ENCODE results near the gene DMKN.

The DMKN gene

GRCh38 chr19:35522745-35523327, 9.4 kb upstream of the DMKN start:
- no peak for DNase-seq

DNA sequence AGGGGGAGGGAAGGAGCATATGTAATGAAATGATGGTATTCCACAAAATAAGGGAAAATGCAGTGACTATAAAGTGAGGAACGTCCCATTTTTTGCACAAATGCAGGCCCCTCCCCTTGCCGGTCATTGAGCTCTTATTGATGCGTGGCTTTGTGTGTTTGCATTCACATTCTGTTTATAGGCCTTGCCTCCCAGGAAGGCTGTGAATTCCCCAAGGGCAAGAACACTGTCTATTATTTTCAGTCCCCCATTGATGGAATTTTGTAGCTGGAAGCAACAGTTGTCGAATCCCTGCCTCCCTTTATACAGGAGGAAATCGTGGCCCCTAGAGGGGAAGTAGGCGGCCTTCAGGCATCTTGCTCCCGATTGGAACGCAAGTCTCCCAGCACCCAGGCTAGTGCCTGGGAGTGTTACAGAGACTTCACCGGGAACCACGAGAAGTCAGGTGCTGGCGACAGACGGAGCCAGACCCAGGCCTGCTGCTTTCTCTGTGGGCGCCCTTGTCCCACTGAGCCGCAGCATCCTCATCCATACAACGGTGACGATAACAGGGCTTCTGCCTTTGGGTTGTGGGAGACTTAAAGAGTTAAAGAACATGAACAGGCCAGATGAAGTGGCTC, 7.8 kb upstream of the DMKN start:
- DNase-seq, result no peak

DNA sequence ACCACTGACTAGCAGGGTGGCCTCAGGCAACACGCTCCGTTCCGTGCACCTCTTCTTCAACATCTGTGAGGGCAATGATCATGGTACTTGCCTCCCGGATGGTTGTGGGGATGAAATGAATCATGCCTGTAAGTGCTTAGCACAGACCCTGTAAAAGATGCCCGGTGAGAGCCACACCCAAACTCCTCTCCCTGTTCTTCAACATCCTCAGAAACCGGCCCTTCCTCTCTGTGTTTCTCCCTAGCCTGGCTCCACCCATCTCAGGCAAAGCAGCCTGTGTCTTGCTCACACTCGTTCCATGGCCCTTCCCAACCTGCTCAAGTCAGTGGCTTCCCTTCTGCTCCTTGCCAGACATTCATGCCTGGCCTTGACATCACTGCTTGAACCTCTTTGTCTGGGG, 5.8 kb upstream of the DMKN start:
- no peak for DNase-seq

GRCh38 chr19:35518313-35518712, 4.9 kb upstream of the DMKN start:
- no peak for DNase-seq

DNA sequence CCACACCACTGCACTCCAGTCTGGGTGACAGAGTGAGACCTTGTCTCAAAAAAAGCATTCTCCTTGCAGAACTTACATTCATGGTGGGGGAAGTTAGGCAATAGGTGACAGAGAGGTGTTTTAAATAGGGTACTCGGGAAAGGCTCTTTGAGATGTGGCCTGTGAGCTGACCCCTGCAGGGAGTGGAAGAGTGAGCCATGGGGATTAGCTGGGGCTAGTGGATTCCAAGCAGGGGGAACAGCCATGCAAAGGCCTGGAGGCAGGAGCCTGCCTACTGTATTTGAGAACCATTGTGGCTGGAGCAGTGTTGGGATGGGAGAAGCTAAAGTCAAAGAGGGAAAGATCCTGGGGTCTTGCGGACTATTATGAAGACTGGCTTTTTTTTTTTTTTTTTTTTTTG, 3.9 kb upstream of the DMKN start:
- no peak for DNase-seq

DNA sequence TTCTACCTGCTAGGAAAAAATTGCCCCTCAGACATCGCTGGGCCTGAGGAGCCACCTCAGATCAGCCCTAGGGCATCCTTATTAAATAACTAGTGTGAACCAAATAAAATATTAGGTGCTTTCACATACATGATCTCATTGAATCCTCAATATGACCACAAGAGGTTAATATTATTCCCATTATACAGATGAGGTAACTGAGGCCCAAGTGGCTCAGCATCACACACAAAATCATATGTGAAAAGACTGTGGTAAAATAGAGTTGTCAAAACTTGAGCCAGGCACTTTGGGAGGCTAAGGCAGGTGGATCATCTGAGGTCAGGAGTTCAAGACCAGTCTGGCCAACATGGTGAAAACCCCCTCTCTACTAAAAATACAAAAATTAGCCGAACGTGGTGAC, 2.9 kb upstream of the DMKN start:
- DNase-seq, result no peak

DNA sequence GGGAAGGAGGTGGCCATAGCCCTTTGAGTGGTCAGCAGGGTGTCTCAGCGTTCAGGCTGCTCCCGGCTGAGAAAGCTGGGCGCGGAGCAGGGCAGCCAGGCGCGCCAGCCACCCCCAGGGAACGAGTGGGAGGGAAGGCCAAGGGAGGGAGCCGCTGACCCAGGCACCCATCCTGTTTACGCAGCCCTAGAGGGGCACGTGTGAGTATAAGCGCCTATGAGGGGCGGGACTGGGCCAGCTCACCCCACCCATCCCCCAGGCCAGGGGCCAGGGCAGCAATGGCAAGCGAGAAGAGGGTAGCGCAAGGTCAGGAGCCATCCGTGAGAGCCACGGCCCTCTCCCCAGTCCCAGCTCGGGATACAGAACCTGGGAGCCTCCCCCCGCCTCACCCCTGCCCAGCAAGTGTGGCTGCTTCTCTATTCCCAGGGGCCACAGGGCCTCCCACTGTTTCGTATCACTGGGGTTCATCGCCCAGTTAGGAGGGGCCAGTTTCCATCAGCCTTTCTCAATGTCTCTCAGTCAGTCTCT, 897 bp upstream of the DMKN start:
- DNase-seq, result no peak

DNA sequence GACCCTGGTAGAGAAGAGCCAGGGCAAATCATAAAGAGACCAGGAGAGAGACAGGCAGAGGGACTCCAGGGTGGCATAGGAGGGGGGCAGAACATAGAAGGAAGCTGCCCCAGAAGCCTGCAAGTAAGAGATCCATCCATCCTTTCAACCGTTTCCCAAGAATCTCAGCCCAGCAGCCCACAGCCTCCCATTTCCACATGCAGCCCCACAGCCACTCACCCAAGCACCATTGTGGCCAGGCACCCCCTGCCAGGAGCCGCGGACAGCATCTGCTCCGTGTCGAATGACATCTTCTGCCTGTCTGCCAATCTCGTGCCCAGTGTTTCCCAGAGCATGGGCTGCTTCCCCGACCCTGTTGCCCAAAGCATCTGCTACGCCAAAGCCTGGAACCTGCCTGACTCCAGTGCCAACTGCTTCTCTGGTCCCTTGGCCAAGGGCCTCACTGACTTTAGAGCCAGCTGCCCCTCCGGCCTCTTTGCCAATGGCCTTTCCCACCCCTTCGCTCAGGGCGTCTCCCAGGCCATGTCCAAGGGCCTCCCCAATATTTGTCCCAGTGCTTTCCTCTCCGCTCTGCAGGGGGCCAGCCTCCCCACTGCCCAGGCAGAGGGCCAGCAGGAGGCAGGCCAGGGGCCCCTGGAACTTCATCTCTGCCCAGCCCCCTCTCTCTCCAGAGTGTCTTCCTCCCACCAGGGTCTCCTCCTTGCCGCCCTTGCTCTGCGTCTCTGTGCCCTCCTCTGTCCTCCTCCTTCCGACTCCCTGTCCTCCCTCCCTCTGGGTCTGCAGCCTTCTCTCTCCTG, 420 bp downstream of the DMKN start:
- DNase-seq, result no peak

- DNase-seq, result no peak
Observed at GRCh38 chr19:35511337-35511736, 2.1 kb downstream of the DMKN start.

DNA sequence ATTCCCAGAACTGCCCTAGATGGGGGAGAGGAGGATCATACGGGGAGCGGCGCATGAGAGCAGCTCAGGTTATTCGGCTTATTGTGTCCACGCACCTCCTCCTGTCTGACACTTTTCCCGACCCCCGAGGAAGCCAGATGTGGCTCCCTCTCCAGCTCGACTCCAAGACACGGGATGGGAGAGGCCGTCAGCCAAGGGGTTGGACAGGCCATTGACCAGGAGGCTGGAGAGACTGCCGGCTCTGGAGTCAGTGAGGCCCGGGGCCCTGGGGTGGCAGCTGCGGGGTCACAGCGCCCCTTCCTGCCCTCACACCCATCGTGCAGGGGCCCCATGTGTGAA, 2.9 kb downstream of the DMKN start:
- no peak for DNase-seq

- peak; percentile 72 for DNase-seq
Observed at GRCh38 chr19:35509861-35510625, 3.4 kb downstream of the DMKN start.

DNA sequence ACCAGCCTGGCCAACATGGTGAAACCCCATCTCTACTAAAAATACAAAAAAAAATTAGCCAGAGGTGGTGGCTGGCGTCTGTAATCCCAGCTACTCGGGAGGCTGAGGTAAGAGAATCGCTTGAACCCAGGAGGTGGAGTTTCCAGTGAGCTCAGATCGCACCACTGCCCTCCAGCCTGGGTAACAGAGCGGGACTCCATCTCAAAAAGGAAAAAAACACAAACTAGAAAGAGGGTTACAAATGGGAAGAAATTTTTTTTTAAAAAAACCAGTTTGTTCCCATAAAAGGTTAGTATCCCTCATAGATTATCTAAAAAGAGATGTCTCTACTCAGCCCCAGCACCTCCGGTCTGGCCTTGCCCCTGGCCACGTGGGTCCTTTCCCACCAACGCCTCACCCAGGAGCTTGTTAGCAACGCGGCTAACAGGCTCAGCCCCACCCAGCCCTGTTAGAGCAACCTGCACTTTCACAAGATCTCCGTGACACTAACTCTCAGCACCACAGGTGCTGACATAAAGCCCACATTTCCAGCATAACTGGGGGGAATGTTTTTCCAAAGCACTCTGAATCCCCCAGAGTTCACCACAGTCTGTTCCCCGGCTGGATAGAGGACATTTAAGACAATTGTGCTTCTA, 4.3 kb downstream of the DMKN start:
- DNase-seq, result peak; percentile 74

- no peak for DNase-seq
Observed at GRCh38 chr19:35508129-35508528, 5.3 kb downstream of the DMKN start.

DNA sequence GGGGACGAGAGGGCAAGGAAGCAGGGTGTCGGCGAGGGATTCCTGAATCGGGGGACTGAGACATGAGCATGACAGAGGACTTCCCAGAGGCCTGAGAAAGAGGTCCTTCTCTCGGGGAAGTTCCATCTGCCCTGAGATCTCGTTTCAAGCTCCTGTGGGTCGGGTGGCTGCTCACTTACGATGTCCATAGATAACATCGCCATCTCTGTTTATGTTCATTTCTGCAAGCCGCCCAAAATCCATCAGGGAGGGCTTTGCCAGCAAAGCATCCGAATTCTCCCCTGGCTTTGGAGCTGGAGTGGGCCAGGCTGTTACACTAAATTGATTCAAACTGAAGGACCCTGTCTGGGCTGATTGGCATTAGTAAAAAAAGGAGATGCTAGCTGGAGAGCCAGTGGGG, 5.9 kb downstream of the DMKN start:
- DNase-seq, result no peak

DNA sequence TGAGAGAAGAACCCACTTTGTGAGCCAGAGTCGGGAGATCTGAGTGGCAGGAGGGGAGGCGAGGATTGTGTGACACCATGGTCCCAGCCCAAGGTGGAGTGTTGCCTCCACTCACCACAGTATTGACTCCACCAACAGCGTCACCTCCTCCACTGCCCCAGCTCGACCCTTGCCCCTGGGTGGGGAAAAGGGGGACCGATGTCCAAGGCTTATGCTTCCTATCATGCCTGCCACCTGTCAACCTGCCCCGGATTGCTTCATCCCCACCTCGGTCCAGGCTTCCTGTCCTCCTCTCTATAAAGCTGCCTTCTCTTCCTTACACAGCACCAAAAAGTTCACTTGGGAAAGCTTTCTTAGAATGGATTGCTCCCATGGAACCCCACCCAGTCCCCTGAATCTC, 7.4 kb downstream of the DMKN start:
- no peak for DNase-seq

DNA sequence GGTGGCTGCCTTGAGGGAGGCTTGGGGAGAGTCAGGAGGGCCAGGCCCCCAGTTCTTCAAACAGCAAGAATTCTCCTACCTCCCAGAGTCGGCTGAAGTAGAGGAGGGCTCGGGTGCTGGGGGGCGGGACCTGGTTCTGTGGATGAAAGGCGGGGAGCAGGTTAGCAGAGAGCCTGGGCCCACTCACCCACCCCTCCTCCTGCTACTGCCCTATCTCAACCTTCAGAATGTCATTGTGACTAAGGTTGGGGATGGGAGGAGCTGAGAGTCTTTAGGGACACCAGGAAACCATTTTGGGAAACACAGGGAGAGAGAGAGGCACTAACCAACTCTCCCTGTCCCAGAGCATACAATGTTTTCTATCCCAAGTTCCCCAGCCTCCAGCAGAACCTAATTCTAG, 10.7 kb downstream of the DMKN start:
- no peak for DNase-seq

GRCh38 chr19:35501684-35502083, 11.8 kb downstream of the DMKN start:
- DNase-seq, result no peak

GRCh38 chr19:35500611-35501010, 12.8 kb downstream of the DMKN start:
- no peak for DNase-seq

- no peak for DNase-seq
Observed at GRCh38 chr19:35498984-35499527, 14.4 kb downstream of the DMKN start.

GRCh38 chr19:35498220-35498619, 15.2 kb downstream of the DMKN start:
- no peak for DNase-seq

DNA sequence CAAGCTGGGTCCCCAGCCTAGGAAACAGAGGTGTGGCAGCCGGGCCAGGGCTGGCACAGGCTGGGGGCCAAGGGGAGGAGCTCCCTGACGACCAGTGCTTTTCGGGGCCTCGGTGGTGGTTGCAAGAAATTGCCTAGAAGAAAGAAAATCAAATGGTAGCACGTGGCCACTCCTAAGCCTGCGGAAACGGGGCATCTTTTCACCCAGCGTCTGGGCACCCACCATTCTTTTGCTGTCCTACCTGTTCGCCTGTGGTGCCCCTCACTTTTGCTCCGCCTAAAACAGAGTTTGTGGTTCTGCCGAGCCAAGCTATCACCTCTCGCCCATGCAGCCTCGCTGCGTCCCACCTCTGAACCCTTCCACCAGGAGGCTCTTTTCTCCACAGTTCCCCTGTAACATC, 16.0 kb downstream of the DMKN start:
- no peak for DNase-seq
